Measurements from ENCODE around the gene HTRA1.

Gene HTRA1

DNA sequence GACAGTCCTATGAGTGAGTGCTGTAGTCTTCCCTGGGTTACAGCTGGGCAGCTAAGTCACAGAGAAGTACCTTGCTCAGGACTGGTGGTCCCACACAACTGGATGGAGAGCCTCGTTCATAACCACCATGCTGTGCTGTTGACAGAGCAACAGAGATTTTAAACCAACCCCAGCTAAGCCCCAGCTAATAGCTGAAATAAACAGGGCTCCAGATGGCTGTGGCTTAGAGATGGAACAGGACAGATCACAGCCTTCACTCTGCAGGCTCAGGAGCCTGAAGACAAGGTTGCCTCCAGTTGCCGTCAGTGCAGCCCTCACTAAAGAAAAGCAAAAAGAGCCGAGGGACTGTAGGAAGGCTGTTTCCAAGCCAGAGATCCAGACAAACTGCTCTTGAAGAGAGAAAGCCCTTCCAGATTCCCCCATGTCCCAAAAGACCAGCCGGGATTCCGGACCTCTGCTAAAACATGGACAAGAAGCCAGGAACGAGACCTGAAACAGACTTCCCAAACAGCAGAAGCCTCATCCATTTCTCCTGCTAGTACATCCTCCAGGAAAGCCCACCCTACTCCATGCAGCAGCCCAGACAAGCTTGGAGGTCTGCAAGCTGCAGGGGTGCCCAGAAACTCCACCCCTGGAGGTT lies 4.2 kb downstream of the HTRA1 start:
- H3K79me2 ChIP-seq (ENCODE audit: control insufficient read depth, insufficient read depth, low read length, poor library complexity), result peaks cover 4% of the 10 kb centered on the region
- H3K4me2 ChIP-seq (ENCODE audit: low read length), result no peak overlapping the region
- H3K4me1 ChIP-seq (ENCODE audit: control insufficient read depth in 1 of 2, insufficient read depth in 2 of 2, low read length in 2 of 2), result peaks cover 14 to 24% of the 10 kb centered on the region in 2 experiments
- H3K14ac ChIP-seq (ENCODE audit: low read length), result no peak overlapping the region
- no peak overlapping the region for H4K12ac ChIP-seq (ENCODE audit: low read depth, low read length)
- no peak overlapping the region for H2AK5ac ChIP-seq (ENCODE audit: low read length)
- no peak for DNase-seq
- H3K79me1 ChIP-seq (ENCODE audit: low read length), result peaks cover 10% of the 10 kb centered on the region
- H3K27me3 ChIP-seq (ENCODE audit: insufficient read depth, low read length), result peaks cover 32% of the 10 kb centered on the region
- H2BK5ac ChIP-seq (ENCODE audit: low read depth, low read length, poor library complexity), result no peak overlapping the region
- H4K91ac ChIP-seq (ENCODE audit: low read depth, low read length), result no peak overlapping the region
- H2BK12ac ChIP-seq (ENCODE audit: low read length), result no peak overlapping the region
- no peak overlapping the region for H2BK120ac ChIP-seq (ENCODE audit: insufficient read depth, low read length, poor library complexity)
- H3K18ac ChIP-seq (ENCODE audit: low read length), result no peak overlapping the region
- no peak overlapping the region for H3K27ac ChIP-seq (ENCODE audit: low read depth, low read length)
- H3K23ac ChIP-seq (ENCODE audit: low read length), result no peak overlapping the region
- no peak overlapping the region for H2AFZ ChIP-seq (ENCODE audit: insufficient read depth, low read length, poor library complexity)
- no CpG with 5 or more reads among the region's 6 CpGs for WGBS (ENCODE audit: extremely low coverage, insufficient coverage, insufficient read length)
- H3K9ac ChIP-seq (ENCODE audit: low read length), result no peak overlapping the region
- no peak overlapping the region for H3K4me3 ChIP-seq (ENCODE audit: low read depth, low read length)
- no peak overlapping the region for H3K4ac ChIP-seq (ENCODE audit: low read depth, low read length)
- H3K9me3 ChIP-seq (ENCODE audit: insufficient read depth, low read depth, low read length), result peaks cover 10% of the 10 kb centered on the region
- H3K36me3 ChIP-seq (ENCODE audit: control insufficient read depth in 1 of 2, insufficient read depth in 2 of 2, low read length in 2 of 2), result peaks cover 0 to 6% of the 10 kb centered on the region in 2 experiments
- H4K8ac ChIP-seq (ENCODE audit: low read depth, low read length), result no peak overlapping the region

GRCh38 chr10:122466951-122467381 lies 5.6 kb downstream of the HTRA1 start:
- no CpG with 5 or more reads among the region's 8 CpGs for WGBS (ENCODE audit: extremely low coverage, insufficient coverage, insufficient read length)
- Histone ChIP-seq H3K4me1 (ENCODE audit: control insufficient read depth in 1 of 2, insufficient read depth in 2 of 2, low read length in 2 of 2) (peaks cover 7 to 16% of the 10 kb centered on the region in 2 experiments), H3K79me1 (ENCODE audit: low read length) (peaks cover 3% of the 10 kb centered on the region), H2AK5ac (ENCODE audit: low read length) (no peak overlapping the region), H3K36me3 (ENCODE audit: control insufficient read depth in 1 of 2, insufficient read depth in 2 of 2, low read length in 2 of 2) (peaks cover 0 to 6% of the 10 kb centered on the region in 2 experiments), H4K91ac (ENCODE audit: low read depth, low read length) (no peak overlapping the region), H3K79me2 (ENCODE audit: control insufficient read depth, insufficient read depth, low read length, poor library complexity) (peaks cover 1% of the 10 kb centered on the region), H3K4me3 (ENCODE audit: low read depth, low read length) (no peak overlapping the region), H4K8ac (ENCODE audit: low read depth, low read length) (no peak overlapping the region), H3K9me3 (ENCODE audit: insufficient read depth, low read depth, low read length) (peaks cover 7% of the 10 kb centered on the region), H2BK12ac (ENCODE audit: low read length) (no peak overlapping the region), H3K4me2 (ENCODE audit: low read length) (no peak overlapping the region), H3K14ac (ENCODE audit: low read length) (no peak overlapping the region), H3K18ac (ENCODE audit: low read length) (no peak overlapping the region), H2AFZ (ENCODE audit: insufficient read depth, low read length, poor library complexity) (no peak overlapping the region), H2BK120ac (ENCODE audit: insufficient read depth, low read length, poor library complexity) (no peak overlapping the region), H3K23ac (ENCODE audit: low read length) (no peak overlapping the region), H3K27me3 (ENCODE audit: insufficient read depth, low read length) (peaks cover 19% of the 10 kb centered on the region), H4K12ac (ENCODE audit: low read depth, low read length) (no peak overlapping the region), H2BK5ac (ENCODE audit: low read depth, low read length, poor library complexity) (no peak overlapping the region), H3K9ac (ENCODE audit: low read length) (no peak overlapping the region), H3K4ac (ENCODE audit: low read depth, low read length) (no peak overlapping the region), H3K27ac (ENCODE audit: low read depth, low read length) (no peak overlapping the region)
- DNase-seq, result no peak

DNA sequence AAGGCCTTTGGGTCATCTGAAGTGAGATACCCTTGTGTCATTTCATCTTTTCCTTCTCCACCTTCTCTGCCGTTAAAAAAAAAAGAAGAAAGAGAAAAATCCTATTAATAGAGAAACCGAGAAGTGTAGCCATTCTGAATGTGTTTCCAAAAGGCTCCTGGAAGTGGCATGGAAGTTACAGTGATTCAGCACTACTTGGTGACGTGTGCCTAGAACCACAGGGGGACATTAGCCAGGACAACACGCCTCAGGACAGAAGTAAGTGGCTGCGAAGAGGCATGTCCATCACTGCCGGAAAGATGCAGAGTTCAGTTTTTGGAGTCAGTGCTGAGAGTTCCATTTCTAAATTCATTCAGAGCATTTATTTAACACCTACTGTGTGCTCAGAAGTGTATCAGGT lies 6.3 kb downstream of the HTRA1 start:
- Histone ChIP-seq H3K27me3 (ENCODE audit: insufficient read depth, low read length) (peaks cover 12% of the 10 kb centered on the region), H3K4me2 (ENCODE audit: low read length) (no peak overlapping the region), H3K18ac (ENCODE audit: low read length) (no peak overlapping the region), H3K27ac (ENCODE audit: low read depth, low read length) (no peak overlapping the region), H3K9me3 (ENCODE audit: insufficient read depth, low read depth, low read length) (peaks cover 6% of the 10 kb centered on the region), H2AFZ (ENCODE audit: insufficient read depth, low read length, poor library complexity) (no peak overlapping the region), H3K9ac (ENCODE audit: low read length) (no peak overlapping the region), H3K14ac (ENCODE audit: low read length) (no peak overlapping the region), H2BK5ac (ENCODE audit: low read depth, low read length, poor library complexity) (no peak overlapping the region), H3K4me3 (ENCODE audit: low read depth, low read length) (no peak overlapping the region), H4K8ac (ENCODE audit: low read depth, low read length) (no peak overlapping the region), H3K79me1 (ENCODE audit: low read length) (no peaks in the 10 kb centered on the region), H4K91ac (ENCODE audit: low read depth, low read length) (no peak overlapping the region), H3K4ac (ENCODE audit: low read depth, low read length) (no peak overlapping the region), H3K23ac (ENCODE audit: low read length) (no peak overlapping the region), H3K4me1 (ENCODE audit: control insufficient read depth in 1 of 2, insufficient read depth in 2 of 2, low read length in 2 of 2) (peaks cover 6 to 13% of the 10 kb centered on the region in 2 experiments), H2BK120ac (ENCODE audit: insufficient read depth, low read length, poor library complexity) (no peak overlapping the region), H3K36me3 (ENCODE audit: control insufficient read depth in 1 of 2, insufficient read depth in 2 of 2, low read length in 2 of 2) (peaks cover 0 to 6% of the 10 kb centered on the region in 2 experiments), H3K79me2 (ENCODE audit: control insufficient read depth, insufficient read depth, low read length, poor library complexity) (no peaks in the 10 kb centered on the region), H2BK12ac (ENCODE audit: low read length) (no peak overlapping the region), H4K12ac (ENCODE audit: low read depth, low read length) (no peak overlapping the region), H2AK5ac (ENCODE audit: low read length) (no peak overlapping the region)
- WGBS (ENCODE audit: extremely low coverage, insufficient coverage, insufficient read length), result no CpG with 5 or more reads among the region's 6 CpGs
- DNase-seq, result no peak

GRCh38 chr10:122468307-122468925 lies 7.1 kb downstream of the HTRA1 start:
- Histone ChIP-seq H3K36me3 (ENCODE audit: control insufficient read depth in 1 of 2, insufficient read depth in 2 of 2, low read length in 2 of 2) (peaks cover 0 to 6% of the 10 kb centered on the region in 2 experiments), H3K9ac (ENCODE audit: low read length) (no peak overlapping the region), H2BK12ac (ENCODE audit: low read length) (no peak overlapping the region), H3K79me1 (ENCODE audit: low read length) (no peaks in the 10 kb centered on the region), H3K27ac (ENCODE audit: low read depth, low read length) (no peak overlapping the region), H3K27me3 (ENCODE audit: insufficient read depth, low read length) (peaks cover 5% of the 10 kb centered on the region), H3K79me2 (ENCODE audit: control insufficient read depth, insufficient read depth, low read length, poor library complexity) (no peaks in the 10 kb centered on the region), H3K4me2 (ENCODE audit: low read length) (no peak overlapping the region), H2BK120ac (ENCODE audit: insufficient read depth, low read length, poor library complexity) (no peak overlapping the region), H2AFZ (ENCODE audit: insufficient read depth, low read length, poor library complexity) (no peak overlapping the region), H4K12ac (ENCODE audit: low read depth, low read length) (no peak overlapping the region), H2AK5ac (ENCODE audit: low read length) (no peak overlapping the region), H4K91ac (ENCODE audit: low read depth, low read length) (no peak overlapping the region), H3K9me3 (ENCODE audit: insufficient read depth, low read depth, low read length) (peaks cover 2% of the 10 kb centered on the region), H3K4ac (ENCODE audit: low read depth, low read length) (no peak overlapping the region), H3K4me1 (ENCODE audit: control insufficient read depth in 1 of 2, insufficient read depth in 2 of 2, low read length in 2 of 2) (peaks cover 9 to 11% of the 10 kb centered on the region in 2 experiments), H3K18ac (ENCODE audit: low read length) (no peak overlapping the region), H2BK5ac (ENCODE audit: low read depth, low read length, poor library complexity) (no peak overlapping the region), H4K8ac (ENCODE audit: low read depth, low read length) (no peak overlapping the region), H3K23ac (ENCODE audit: low read length) (no peak overlapping the region), H3K14ac (ENCODE audit: low read length) (no peak overlapping the region), H3K4me3 (ENCODE audit: low read depth, low read length) (no peak overlapping the region)
- DNase-seq, result peak in 1 of 2 donors; percentile 47
- WGBS (ENCODE audit: extremely low coverage, insufficient coverage, insufficient read length), result no CpG with 5 or more reads among the region's 5 CpGs

Data from trophoblast cell (in vitro differentiated cells and primary cell).